IMR-90 (cell line): ENCODE results near the gene CDKL1.

Source experiments
- CHD1 ChIP-seq: IDR thresholded peaks from 2 replicates; pipeline ENCODE4 v1.6.1; 2012; ENCODE audit warnings: low read depth, low read length, improper control_type of control experiment
- MAFK ChIP-seq: IDR thresholded peaks from 2 replicates; pipeline ENCODE4 v1.6.1; 2012; ENCODE audit warnings: low read depth, low read length, improper control_type of control experiment
- MAZ ChIP-seq: IDR thresholded peaks from 2 replicates; pipeline ENCODE4 v1.6.1; 2012; ENCODE audit warnings: low read depth, mild to moderate bottlenecking, low read length, improper control_type of control experiment, moderate library complexity, borderline replicate concordance
- POLR2A ChIP-seq: IDR thresholded peaks from 2 replicates; pipeline ENCODE4 v1.6.1; 2012; ENCODE audit warnings: mild to moderate bottlenecking, low read depth, low read length
- RAD21 ChIP-seq: IDR thresholded peaks from 2 replicates; pipeline ENCODE4 v1.6.1; 2012; ENCODE audit warnings: low read length, improper control_type of control experiment
- RFX5 ChIP-seq: IDR thresholded peaks from 2 replicates; pipeline ENCODE4 v1.8.0; 2012; ENCODE audit warnings: low read depth, mild to moderate bottlenecking, low read length, moderate library complexity
- TF ChIP-seq, protein P1 (sequence below): conservative IDR thresholded peaks from 2 replicates; pipeline ENCODE4 v1.5.1; 2012; ENCODE audit warnings: mild to moderate bottlenecking, low read depth, low read length, improper control_type of control experiment
- TF ChIP-seq, protein P2 (sequence below): fragments of 150-350 bp; IDR thresholded peaks from 2 replicates; pipeline ENCODE4 v1.6.1; 2017; ENCODE audit warnings: mild to moderate bottlenecking, antibody characterized with exemption, low read length, low read depth

DNA sequence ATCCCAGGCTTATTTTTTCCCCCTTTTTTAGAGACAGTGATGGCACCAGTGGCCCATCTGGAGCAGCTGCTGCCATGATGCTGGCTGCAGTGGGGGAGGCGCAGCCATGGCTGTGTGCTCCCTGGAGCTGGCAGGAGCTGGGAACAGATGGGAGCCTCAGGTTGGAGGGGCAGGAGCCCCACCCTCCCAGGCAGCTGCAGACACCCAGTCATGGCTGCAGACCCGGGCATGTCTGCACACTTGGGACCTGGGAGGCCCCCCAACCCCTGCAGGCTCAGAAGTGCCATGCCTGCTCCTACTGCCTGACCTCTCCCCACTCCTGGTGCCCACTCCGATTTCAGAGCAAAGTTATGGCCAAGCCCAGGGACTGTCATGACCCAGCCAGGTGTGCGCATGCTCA lies 25.1 kb downstream of the CDKL1 start:
- TF ChIP-seq RFX5 (no peak), POLR2A (no peak), MAZ (no peak), MAFK (no peak), RAD21 (no peak), CHD1 (no peak)
- TF ChIP-seq, protein P1, sequence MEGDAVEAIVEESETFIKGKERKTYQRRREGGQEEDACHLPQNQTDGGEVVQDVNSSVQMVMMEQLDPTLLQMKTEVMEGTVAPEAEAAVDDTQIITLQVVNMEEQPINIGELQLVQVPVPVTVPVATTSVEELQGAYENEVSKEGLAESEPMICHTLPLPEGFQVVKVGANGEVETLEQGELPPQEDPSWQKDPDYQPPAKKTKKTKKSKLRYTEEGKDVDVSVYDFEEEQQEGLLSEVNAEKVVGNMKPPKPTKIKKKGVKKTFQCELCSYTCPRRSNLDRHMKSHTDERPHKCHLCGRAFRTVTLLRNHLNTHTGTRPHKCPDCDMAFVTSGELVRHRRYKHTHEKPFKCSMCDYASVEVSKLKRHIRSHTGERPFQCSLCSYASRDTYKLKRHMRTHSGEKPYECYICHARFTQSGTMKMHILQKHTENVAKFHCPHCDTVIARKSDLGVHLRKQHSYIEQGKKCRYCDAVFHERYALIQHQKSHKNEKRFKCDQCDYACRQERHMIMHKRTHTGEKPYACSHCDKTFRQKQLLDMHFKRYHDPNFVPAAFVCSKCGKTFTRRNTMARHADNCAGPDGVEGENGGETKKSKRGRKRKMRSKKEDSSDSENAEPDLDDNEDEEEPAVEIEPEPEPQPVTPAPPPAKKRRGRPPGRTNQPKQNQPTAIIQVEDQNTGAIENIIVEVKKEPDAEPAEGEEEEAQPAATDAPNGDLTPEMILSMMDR: no peak
- TF ChIP-seq, protein P2, sequence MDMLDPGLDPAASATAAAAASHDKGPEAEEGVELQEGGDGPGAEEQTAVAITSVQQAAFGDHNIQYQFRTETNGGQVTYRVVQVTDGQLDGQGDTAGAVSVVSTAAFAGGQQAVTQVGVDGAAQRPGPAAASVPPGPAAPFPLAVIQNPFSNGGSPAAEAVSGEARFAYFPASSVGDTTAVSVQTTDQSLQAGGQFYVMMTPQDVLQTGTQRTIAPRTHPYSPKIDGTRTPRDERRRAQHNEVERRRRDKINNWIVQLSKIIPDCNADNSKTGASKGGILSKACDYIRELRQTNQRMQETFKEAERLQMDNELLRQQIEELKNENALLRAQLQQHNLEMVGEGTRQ: no peak
